Nucleus accumbens (tissue), 56 donors: ENCODE data around the gene SCP2.
"Not testable (repeated sequence)": the region's sequence is repeated elsewhere in the genome, so short reads cannot be mapped to it uniquely, and the experiment has no call there.

ENCODE experiments used
- DNase-seq, 56 donors: peaks; one replicate each; lab custom pipeline; 2025; lab: John Stamatoyannopoulos, UW

The SCP2 gene

GRCh38 chr1:52967666-52968065 lies 40.6 kb downstream of the SCP2 start:
- no peak for DNase-seq

DNA sequence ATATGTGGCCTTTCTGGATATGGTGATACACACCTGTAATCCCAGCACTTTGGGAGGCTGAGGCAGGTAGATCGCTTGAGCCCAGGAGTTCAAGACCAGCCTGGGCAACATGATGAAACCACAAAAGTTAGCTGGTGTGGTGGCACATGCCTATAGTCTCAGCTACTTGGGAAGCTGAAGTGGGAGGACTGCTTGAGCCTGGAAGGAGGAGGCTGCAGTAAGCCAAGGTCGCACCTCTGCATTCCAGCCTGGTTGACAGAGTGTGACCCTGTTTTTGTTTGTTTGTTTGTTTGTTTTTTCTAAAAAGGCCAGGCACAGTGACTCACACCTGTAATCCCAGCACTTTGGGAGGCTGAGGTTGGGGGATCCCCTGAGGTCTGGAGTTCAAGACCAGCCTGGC lies 42.2 kb downstream of the SCP2 start:
- DNase-seq, result not testable (repeated sequence)

GRCh38 chr1:52970149-52970548 lies 43.1 kb downstream of the SCP2 start:
- no peak for DNase-seq

DNA sequence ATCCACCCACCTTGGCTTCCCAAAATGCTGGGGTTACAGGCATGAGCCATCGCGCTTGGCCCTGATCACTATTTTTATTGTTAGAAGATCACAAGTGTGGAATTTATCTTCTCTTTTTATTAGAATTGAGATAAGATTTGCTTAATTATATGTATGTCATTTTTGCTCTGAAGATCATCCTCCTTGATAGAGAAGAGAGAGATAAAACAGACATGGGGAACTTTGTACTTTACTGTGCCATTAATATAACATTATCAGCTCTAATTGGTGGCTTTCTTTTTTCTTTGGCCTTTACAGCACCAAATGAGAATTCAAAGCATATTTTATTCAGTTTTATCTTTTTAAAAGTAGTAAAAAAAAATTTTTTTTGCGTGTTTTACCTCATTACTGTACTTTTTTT lies 46.8 kb downstream of the SCP2 start:
- no peak for DNase-seq

DNA sequence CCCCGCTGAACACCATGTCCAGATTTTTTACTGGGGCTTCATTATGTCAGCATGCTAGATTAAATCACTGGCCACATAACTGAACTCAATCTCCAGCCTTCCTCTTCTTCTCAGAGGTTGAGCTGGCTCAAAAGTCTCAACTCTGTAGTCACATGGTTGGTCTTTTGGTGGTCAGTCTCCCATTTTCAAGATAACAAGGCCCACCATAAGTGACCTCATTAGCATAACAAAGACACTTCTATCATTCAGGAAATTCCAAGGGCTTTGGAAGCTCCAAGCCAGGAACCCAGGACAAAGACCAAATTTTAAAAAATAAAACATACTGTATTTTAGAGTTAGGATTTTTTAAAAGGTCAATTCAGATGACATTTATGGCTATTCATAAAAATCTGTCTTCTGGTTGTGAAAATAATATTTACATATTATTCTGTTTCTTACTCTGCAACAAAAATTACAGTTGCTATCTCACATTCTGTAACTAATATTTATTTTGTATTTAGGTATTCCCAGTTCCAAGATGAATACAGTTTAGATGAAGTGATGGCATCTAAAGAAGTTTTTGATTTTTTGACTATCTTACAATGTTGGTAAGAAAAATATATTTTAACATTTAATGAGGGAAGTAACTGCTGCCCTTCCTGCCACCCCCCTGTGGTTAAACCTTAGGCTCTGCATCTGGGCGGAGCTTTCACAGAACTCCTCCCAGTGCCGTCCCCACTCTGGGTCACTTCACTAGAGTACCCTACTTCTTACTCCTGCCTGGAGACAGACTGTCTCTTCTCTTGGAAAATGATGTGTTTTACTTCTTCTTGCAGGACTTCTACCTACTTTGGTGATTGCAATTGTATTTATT lies 49.3 kb downstream of the SCP2 start:
- DNase-seq, result no peak

- DNase-seq, result no peak
Measured at GRCh38 chr1:52978045-52978444, 51.0 kb downstream of the SCP2 start.

GRCh38 chr1:52992733-52993132 lies 65.7 kb downstream of the SCP2 start:
- not testable (repeated sequence) for DNase-seq

GRCh38 chr1:52994656-52995055 lies 67.6 kb downstream of the SCP2 start:
- no peak for DNase-seq

- no peak for DNase-seq
Measured at GRCh38 chr1:52996653-52997052, 69.6 kb downstream of the SCP2 start.

- no peak for DNase-seq
Measured at GRCh38 chr1:53001128-53001527, 74.1 kb downstream of the SCP2 start.

DNA sequence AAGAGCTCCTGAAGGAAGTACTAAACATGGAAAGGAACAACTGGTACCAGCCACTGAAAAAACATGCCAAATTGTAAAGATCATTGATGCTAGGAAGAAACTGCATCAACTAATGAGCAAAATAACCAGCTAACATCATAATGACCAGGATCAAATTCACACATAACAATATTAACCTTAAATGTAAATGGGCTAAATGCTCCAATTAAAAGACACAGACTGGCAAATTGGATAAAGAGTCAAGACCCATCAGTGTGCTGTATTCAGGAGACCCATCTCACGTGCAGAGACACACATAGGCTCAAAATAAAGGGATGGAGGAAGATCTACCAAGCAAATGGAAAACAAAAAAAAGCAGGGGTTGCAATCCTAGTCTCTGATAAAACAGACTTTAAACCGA lies 79.5 kb downstream of the SCP2 start:
- DNase-seq, result not testable (repeated sequence)

DNA sequence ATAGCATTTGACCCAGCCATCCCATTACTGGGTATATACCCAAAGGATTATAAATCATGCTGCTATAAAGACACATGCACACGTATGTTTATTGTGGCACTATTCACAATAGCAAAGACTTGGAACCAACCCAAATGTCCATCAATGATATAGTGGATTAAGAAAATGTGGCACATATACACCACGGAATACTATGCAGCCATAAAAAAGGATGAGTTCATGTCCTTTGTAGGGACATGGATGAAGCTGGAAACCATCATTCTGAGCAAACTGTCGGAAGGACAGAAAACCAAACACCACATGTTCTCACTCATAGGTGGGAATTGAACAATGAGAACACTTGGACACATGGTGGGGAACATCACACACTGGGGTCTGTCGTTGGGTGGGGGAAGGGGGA lies 83.2 kb downstream of the SCP2 start:
- not testable (repeated sequence) for DNase-seq

GRCh38 chr1:53011175-53011574 lies 84.1 kb downstream of the SCP2 start:
- no peak for DNase-seq

- DNase-seq, result peak in 53 of 56 donors; percentile 2 to 78 (median 43)
Measured at GRCh38 chr1:53014791-53015507, 87.9 kb downstream of the SCP2 start.

GRCh38 chr1:53015508-53015860 lies 88.4 kb downstream of the SCP2 start:
- no peak for DNase-seq

DNA sequence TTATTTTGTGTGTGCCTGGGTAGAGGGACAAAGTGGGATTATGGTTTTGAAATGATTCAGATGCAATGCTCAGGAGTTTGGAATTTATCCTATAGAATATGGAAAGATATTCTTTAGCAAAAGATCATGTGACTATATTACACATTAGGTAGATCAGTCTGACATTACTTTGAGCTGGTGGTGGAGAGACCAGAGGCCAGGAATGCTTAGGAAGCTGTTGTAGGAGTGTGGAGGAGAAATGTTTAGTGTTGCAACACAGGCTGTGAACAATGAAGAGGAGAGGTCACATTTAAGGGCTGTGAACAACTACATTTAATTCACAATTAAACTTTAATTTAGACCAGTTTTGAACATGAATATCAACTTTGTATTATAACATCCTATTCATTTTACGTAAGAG lies 89.6 kb downstream of the SCP2 start:
- no peak for DNase-seq

GRCh38 chr1:53020588-53020987 lies 93.5 kb downstream of the SCP2 start:
- no peak for DNase-seq

DNA sequence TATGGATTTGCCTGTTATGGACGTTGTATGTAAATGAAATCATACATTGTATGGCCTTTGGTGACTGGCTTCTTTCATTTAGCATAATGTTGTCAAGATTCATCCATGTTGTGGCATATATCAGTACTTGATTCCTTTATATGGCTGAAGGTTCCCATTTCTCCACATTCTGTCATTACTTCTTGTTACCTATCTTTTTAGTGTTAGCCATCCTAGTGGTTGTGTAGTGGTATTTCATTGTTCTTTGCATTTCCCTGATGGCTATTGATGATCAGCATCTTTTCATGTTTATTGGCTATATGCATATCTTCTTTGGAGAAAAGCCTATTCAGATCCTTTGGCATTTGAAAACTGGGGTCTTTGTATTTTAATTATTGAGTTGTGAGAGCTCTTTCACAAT lies 95.1 kb downstream of the SCP2 start:
- DNase-seq, result no peak

- DNase-seq, result no peak
Measured at GRCh38 chr1:53023546-53023945, 96.5 kb downstream of the SCP2 start.

DNA sequence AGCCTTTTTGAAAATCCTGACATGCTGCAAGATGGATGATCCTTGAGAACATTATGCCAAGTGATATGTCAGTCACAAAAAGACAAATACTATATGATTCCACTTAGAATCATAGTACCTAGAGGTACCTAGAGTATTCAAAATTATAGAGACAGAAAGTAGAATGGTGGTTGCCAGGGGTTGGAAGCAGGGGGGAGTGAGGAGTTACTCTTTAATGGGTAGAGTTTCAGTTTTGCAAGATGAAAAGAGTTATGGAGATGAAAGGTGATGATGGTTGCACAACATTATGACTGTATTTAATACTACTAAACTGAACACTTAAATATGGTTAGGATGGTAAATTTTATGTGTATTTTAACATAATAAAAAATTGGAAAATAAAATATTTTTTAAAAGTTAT lies 97.0 kb downstream of the SCP2 start:
- no peak for DNase-seq

DNA sequence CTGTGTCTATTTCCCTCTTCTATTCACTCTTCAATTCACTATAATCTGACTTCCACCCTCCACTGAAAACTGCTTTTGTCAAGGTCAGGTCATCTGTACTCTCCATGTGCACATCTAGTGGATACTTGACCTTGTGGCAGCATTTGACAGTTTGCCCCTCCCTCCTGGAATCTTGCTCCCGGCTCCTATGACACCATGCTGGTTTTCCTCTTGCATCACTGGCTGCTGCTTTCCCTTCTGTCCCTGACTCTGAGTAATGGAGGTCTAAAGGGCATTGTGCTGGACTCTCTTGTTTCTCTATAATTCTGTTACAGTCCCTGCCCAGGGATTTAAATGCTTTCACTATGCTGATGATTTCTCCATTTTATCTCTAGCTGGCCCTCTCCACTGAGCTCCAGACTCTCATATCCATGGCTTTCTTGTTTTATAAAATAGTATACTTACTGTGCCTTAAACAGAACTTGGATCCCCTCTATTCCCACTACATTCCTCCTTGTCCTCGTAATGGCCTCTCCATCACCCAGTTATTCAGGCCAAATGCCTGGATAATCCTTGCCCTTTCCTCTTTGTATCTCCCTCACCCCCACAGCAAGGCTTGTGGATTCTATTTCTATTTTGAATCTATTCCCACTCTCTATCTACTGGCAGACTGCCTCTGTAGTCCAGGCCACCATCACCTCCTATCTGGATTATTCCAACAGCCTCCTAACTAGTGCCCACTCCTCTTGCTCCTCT lies 98.1 kb downstream of the SCP2 start:
- no peak for DNase-seq

DNA sequence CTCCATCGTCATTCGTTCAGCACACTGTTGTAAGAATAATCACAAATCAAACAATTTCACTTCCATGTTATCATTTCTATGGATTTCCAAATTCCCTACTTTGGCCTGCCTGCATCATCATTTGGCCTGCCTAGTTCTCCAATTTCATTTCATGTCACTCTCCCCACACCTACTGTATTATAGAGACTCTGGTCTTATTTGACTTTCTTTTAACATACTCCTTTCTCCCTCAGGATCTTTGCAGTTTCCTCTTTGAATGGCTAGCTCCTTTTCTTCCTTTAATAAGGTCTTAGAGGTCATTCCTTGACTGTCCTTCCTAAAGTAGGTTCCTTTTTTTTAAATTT lies 98.7 kb downstream of the SCP2 start:
- no peak for DNase-seq
